GM06990 (cell line): ENCODE data around the gene ATP2B2.

Source experiments
- DNase-seq: peaks from one replicate; pipeline ENCODE4 v3.0.0-alpha.2; 2011; ENCODE audit not compliant: insufficient read length; ENCODE audit errors: extremely low read depth
- H3K27me3 ChIP-seq: replicated peaks from 2 replicates; pipeline ENCODE4 v1.6.0; 2011; ENCODE audit warnings: low read length; ENCODE audit not compliant: control insufficient read depth, insufficient read depth
- H3K36me3 ChIP-seq: 2 replicates; pipeline ENCODE4 v1.5.1; 2011; ENCODE audit warnings: low read length; ENCODE audit not compliant: control insufficient read depth, insufficient read depth
- H3K4me3 ChIP-seq: replicated peaks from 2 replicates; pipeline ENCODE4 v1.5.1; 2011; ENCODE audit warnings: low read depth, mild to moderate bottlenecking, control low read depth, low read length
- TF ChIP-seq, protein P1 (sequence below): IDR thresholded peaks from 2 replicates; pipeline ENCODE4 v1.5.1; 2011; ENCODE audit warnings: low read length, control low read depth, mild to moderate bottlenecking, inconsistent platforms; ENCODE audit not compliant: insufficient read depth, poor library complexity, severe bottlenecking

ATP2B2 gene

DNA sequence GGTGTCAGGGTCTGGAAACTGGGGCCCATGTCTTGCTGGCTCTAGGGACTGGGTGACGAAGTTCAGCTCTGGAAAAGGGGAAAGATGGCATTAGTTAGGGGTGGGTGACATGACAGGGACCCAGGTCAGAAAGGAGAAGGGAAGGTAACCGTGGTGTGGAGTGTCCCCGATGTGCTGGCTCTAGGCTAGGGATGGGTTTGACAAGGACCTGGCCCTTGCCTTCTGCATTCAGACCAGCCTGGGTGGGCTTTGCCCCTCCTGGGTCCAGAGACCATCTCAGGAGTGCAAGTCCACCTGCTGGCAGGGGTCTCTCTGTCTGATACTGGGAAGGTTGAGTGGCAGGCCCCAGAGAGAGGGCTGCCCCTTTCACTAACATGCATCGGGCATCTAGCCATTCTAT is 28.7 kb upstream of the ATP2B2 start:
- Histone ChIP-seq H3K4me3 (no peak overlapping the region), H3K27me3 (no peaks in the 10 kb centered on the region; the same call in 1 of the 2 replicates), H3K36me3 (no peaks in the 10 kb centered on the region)
- TF ChIP-seq, protein P1, sequence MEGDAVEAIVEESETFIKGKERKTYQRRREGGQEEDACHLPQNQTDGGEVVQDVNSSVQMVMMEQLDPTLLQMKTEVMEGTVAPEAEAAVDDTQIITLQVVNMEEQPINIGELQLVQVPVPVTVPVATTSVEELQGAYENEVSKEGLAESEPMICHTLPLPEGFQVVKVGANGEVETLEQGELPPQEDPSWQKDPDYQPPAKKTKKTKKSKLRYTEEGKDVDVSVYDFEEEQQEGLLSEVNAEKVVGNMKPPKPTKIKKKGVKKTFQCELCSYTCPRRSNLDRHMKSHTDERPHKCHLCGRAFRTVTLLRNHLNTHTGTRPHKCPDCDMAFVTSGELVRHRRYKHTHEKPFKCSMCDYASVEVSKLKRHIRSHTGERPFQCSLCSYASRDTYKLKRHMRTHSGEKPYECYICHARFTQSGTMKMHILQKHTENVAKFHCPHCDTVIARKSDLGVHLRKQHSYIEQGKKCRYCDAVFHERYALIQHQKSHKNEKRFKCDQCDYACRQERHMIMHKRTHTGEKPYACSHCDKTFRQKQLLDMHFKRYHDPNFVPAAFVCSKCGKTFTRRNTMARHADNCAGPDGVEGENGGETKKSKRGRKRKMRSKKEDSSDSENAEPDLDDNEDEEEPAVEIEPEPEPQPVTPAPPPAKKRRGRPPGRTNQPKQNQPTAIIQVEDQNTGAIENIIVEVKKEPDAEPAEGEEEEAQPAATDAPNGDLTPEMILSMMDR, result no peak
- no peak for DNase-seq

DNA sequence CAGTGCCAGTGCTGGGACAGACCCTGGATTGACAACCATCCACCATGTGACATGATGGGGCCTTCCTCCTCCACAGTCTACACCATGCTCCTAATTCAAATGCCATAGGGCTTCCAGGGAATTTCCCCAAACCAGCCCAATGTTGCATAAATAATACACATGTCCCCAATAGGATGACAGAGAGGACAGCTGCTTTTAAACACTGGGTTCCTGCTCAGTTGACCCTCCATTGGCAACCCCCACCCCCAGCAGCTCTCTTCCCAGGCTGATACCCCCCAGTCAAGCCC is 28.3 kb upstream of the ATP2B2 start:
- no peak for DNase-seq
- no peaks in the 10 kb centered on the region; the same call in 1 of the 2 replicates for H3K27me3 ChIP-seq
- no peak overlapping the region for H3K4me3 ChIP-seq
- no peaks in the 10 kb centered on the region for H3K36me3 ChIP-seq
- TF ChIP-seq, protein P1, result no peak

DNA sequence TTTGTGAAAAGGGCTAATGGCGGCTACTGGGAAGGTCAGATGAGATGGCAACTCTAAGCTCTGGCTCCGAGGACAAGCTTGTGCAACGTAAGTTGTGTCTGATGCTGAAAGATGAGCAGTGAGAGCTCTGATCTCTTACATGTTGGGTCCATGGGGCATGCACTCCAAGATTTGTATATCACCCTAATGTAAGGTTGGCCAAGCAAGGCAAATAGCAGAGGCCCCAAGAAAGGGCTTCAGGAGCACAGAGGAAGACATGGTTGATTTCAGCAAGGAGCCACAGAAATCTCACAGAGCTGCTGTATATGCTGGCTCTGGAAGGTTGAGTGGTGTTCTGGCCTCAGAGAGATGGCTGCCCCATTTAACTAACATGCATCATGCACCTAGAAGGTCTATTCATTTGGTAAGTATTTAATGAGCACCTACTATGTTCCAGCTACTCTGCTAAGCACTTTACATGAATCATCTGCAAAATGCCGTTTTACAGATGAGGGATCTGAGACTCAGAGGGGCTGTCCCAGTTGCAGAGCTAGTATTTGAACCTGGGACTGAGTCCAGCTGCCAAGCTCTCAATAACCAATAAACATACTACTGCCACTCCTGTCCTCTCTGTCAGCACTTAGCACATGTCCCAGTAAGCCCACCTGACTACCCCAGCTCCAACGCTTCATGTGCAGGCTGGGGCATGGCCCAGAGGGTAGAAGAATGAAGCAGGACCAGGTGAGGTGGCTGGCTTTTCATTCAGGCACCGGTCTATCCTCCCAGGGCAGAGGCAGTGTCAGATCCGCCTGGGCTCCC is 27.8 kb upstream of the ATP2B2 start:
- Histone ChIP-seq H3K36me3 (no peaks in the 10 kb centered on the region), H3K27me3 (no peaks in the 10 kb centered on the region; the same call in 1 of the 2 replicates), H3K4me3 (no peak overlapping the region)
- DNase-seq, result no peak
- TF ChIP-seq, protein P1, result no peak

DNA sequence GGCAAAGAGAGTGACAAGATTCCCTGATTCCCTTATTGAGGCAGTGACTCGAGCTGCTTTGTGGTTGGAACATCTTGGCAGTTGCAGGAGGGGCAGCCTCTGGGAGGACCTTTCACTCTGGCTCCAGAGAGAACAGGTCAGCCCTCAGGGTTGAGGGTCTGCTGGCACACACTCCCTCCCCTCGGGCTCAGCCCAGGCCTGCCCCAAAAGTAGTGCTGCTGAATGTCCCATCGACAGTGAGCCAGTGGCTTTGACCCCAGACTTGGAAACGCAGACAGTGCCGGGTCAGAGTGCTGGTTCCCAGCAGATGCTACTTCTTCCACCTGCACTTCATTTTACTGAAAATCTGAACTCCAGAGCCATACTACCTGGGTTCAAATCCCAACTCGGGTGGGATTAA is 25.6 kb upstream of the ATP2B2 start:
- DNase-seq, result no peak
- no peaks in the 10 kb centered on the region for H3K36me3 ChIP-seq
- TF ChIP-seq, protein P1, result no peak
- no peak overlapping the region for H3K4me3 ChIP-seq
- no peaks in the 10 kb centered on the region; the same call in 1 of the 2 replicates for H3K27me3 ChIP-seq

DNA sequence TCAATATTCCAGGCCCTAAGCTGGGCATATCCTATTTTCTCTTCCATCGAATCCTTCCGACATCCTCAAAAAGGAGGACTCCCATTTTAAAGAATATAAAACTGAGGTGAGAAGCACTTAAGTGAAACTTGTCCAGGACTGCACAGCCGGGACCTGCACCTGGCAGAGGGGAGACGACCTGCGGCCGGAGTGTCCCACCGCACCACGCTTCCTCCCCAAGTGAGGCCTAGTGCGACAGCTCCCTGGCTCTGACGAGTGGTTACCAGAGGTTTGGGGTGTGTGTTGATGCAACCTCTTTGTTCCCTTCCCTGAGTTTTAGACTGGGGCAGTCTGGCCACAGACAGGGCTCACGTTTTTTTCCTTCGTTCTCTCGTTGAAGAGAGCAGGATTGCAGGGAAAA is 24.9 kb upstream of the ATP2B2 start:
- TF ChIP-seq, protein P1, result no peak
- no peaks in the 10 kb centered on the region for H3K36me3 ChIP-seq
- H3K4me3 ChIP-seq, result no peak overlapping the region
- DNase-seq, result no peak
- no peaks in the 10 kb centered on the region; the same call in 1 of the 2 replicates for H3K27me3 ChIP-seq
